CD4-positive, CD25-positive, alpha-beta regulatory T cell (primary cell): ENCODE results near the gene PRKD1. TPM values are rescaled to one million over a fixed set of nuclear protein-coding genes. Genes with fewer than 3 reads are reported as not detected.

ENCODE experiments used
- ATAC-seq, 2 donors: fragments of 150-1000 bp; cut with Tn5 transposase; one replicate each; pipeline ENCODE4 v1.10.0; 2021; ENCODE audit warnings: low read depth in 2 of 2, moderate number of reproducible peaks in 2 of 2, moderate library complexity in 1 of 2
- DNase-seq, 3 donors: peaks; one replicate each; pipeline versions ENCODE4 v3.0.0 to v3.0.0-alpha.2; 2012 to 2022; ENCODE audit warnings: mixed read lengths in 1 of 3
- H3K27ac ChIP-seq: one replicate; pipeline ENCODE4 v1.7.0; 2013; ENCODE audit warnings: mild to moderate bottlenecking, low read length; ENCODE audit not compliant: insufficient read depth, poor library complexity, severe bottlenecking
- H3K27me3 ChIP-seq: one replicate; pipeline ENCODE4 v1.7.0; 2013; ENCODE audit warnings: low read length; ENCODE audit not compliant: control insufficient read depth, insufficient read depth
- H3K36me3 ChIP-seq: one replicate; pipeline ENCODE4 v1.7.0; 2013; ENCODE audit warnings: mild to moderate bottlenecking, low read length, moderate library complexity; ENCODE audit not compliant: control insufficient read depth, insufficient read depth
- H3K4me1 ChIP-seq: 2 replicates; pipeline ENCODE4 v1.7.0; 2013; ENCODE audit warnings: mild to moderate bottlenecking, low read length; ENCODE audit not compliant: insufficient read depth, control insufficient read depth, poor library complexity, severe bottlenecking
- H3K4me3 ChIP-seq: one replicate; pipeline ENCODE4 v1.7.0; 2013; ENCODE audit warnings: low read depth, mild to moderate bottlenecking, low read length, moderate library complexity
- H3K9me3 ChIP-seq, 2 experiments: 1 replicate in 1 of 2; 2 replicates in 1 of 2; pipeline ENCODE4 v1.7.0; 2013; ENCODE audit warnings: low read length in 2 of 2, mild to moderate bottlenecking in 1 of 2, moderate library complexity in 1 of 2; ENCODE audit not compliant: control insufficient read depth in 2 of 2
- H3K27ac Mint-ChIP-seq, 3 donors: one replicate each; pipeline ENCODE4 v1.8.0; 2020 to 2022; ENCODE audit warnings: mild to moderate bottlenecking in 3 of 3, mixed read lengths in 3 of 3, moderate library complexity in 2 of 3
- H3K27me3 Mint-ChIP-seq: one replicate; pipeline ENCODE4 v1.8.0; 2022; ENCODE audit warnings: mild to moderate bottlenecking, mixed read lengths
- H3K36me3 Mint-ChIP-seq: one replicate; pipeline ENCODE4 v1.8.0; 2020; ENCODE audit warnings: mixed read lengths
- H3K4me1 Mint-ChIP-seq, 4 donors: one replicate each; pipeline ENCODE4 v1.8.0; 2020 to 2022; ENCODE audit warnings: mixed read lengths in 4 of 4, mild to moderate bottlenecking in 1 of 4
- H3K4me3 Mint-ChIP-seq, 4 donors: one replicate each; pipeline ENCODE4 v1.8.0; 2020 to 2022; ENCODE audit warnings: mild to moderate bottlenecking in 4 of 4, mixed read lengths in 4 of 4, moderate library complexity in 3 of 4
- H3K9me3 Mint-ChIP-seq, 7 donors: one replicate each; pipeline ENCODE4 v1.8.0; 2020 to 2022; ENCODE audit warnings: mixed read lengths in 7 of 7, mild to moderate bottlenecking in 3 of 7, moderate library complexity in 2 of 7
- polyA plus RNA-seq, 4 donors: library from polyadenylated mRNA; unstranded; fragments of 300-500 nt; fragmentation: Illumina TruSeq; gene quantifications; one replicate each; pipeline ENCODE4 v1.2.3, GENCODE V29; 2021
- total RNA-seq: library from RNA; stranded (reverse); gene quantifications from one replicate; pipeline ENCODE4 v1.2.3, GENCODE V29; 2022

PRKD1 gene
- total and polyA plus RNA-seq, 5 donors from 2014 or later, result not detected

DNA sequence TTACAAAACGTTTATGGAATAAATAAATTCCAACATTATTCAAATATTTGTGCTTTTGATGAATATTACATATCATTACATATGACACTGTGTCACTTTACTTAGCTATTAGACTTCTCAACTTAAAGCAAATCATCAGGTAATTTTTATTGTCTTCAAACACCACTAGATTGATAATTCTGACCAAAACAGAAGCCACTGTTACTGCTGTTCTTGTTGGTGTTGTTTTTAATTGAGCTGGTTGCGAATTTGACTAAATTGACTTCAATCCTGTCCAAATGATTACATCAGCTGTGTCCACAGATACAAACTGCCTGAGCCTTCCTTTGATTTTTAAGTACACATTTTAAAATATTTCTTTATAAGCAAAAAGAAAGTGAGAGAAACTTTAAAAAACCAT is 29.2 kb downstream of the PRKD1 start:
- H3K9me3 Mint-ChIP-seq, result peaks cover 0 to 8% (median 2%) of the 10 kb centered on the region in 7 donors
- H3K36me3 Mint-ChIP-seq, result no peaks in the 10 kb centered on the region
- H3K27ac ChIP-seq, result no peak overlapping the region
- no peak overlapping the region for H3K27ac Mint-ChIP-seq
- no peak for ATAC-seq
- H3K27me3 Mint-ChIP-seq, result no peaks in the 10 kb centered on the region
- peaks cover 0 to 3% of the 10 kb centered on the region in 2 experiments for H3K9me3 ChIP-seq
- H3K4me3 Mint-ChIP-seq, result no peak overlapping the region
- no peaks in the 10 kb centered on the region for H3K36me3 ChIP-seq
- H3K4me1 ChIP-seq, result no peaks in the 10 kb centered on the region
- no peaks in the 10 kb centered on the region for H3K4me1 Mint-ChIP-seq
- H3K27me3 ChIP-seq, result no peaks in the 10 kb centered on the region
- H3K4me3 ChIP-seq, result no peak overlapping the region
- no peak for DNase-seq

DNA sequence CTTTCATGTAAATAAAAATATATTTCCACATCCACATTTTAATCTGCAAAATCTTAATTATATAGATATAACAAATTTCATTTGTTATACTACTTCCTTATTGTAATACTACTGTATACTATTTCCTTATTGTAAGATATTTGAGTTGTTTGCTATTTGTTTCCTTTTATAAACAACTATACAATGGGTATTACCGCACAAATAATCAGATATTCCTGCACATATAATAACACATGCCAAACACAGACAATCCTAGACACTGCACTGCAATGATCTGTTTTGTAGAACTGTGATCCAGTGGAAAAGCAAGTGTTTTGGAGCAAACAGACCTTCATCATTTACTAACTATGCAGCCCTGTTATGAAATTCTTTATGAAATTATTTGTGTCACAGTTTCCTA is 30.5 kb downstream of the PRKD1 start:
- no peak for ATAC-seq
- no peak overlapping the region for H3K4me3 Mint-ChIP-seq
- H3K27me3 Mint-ChIP-seq, result no peaks in the 10 kb centered on the region

DNA sequence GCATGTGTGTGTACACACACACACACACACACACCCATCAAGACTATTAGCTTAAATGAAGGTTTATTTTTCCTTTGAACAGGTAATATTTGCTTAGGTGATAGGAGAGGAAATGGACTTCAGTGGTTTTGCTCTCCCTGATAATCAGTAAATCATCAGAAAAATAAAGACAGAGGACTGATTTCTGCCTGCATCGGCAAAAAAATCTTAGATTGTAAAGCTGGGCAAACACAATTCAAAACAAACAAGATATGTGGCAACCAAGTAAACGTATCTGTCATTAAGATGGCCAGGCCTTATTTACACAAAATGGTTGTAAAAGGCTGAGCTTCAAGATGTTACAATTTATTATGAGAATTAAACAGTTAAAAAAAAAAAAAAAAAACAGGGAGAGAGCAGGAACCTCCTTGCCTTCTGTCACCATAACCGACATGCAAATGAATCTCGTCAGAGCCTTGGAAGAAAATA is 31.3 kb downstream of the PRKD1 start:
- H3K27me3 ChIP-seq, result no peaks in the 10 kb centered on the region
- no peak overlapping the region for H3K27ac ChIP-seq
- H3K9me3 Mint-ChIP-seq, result peaks cover 0 to 16% (median 2%) of the 10 kb centered on the region in 7 donors
- peaks cover 0 to 3% of the 10 kb centered on the region in 2 experiments for H3K9me3 ChIP-seq
- H3K36me3 ChIP-seq, result no peaks in the 10 kb centered on the region
- no peaks in the 10 kb centered on the region for H3K27me3 Mint-ChIP-seq
- H3K4me1 ChIP-seq, result no peaks in the 10 kb centered on the region
- H3K4me3 Mint-ChIP-seq, result no peak overlapping the region
- H3K36me3 Mint-ChIP-seq, result no peaks in the 10 kb centered on the region
- ATAC-seq, result no peak
- no peak overlapping the region for H3K4me3 ChIP-seq
- H3K4me1 Mint-ChIP-seq, result no peaks in the 10 kb centered on the region
- no peak overlapping the region for H3K27ac Mint-ChIP-seq
- DNase-seq, result no peak

More for the DNA sequence above, 30.5 kb downstream of the PRKD1 start:
- Histone ChIP-seq H3K4me1 (no peaks in the 10 kb centered on the region), H3K36me3 (no peaks in the 10 kb centered on the region), H3K27ac (no peak overlapping the region), H3K9me3 (peaks cover 0 to 3% of the 10 kb centered on the region in 2 experiments), H3K27me3 (no peaks in the 10 kb centered on the region), H3K4me3 (no peak overlapping the region)
- Mint-ChIP-seq H3K4me1 (no peaks in the 10 kb centered on the region), H3K27ac (no peak overlapping the region), H3K36me3 (no peaks in the 10 kb centered on the region), H3K9me3 (peaks cover 0 to 13% (median 2%) of the 10 kb centered on the region in 7 donors)
- DNase-seq, result no peak

DNA sequence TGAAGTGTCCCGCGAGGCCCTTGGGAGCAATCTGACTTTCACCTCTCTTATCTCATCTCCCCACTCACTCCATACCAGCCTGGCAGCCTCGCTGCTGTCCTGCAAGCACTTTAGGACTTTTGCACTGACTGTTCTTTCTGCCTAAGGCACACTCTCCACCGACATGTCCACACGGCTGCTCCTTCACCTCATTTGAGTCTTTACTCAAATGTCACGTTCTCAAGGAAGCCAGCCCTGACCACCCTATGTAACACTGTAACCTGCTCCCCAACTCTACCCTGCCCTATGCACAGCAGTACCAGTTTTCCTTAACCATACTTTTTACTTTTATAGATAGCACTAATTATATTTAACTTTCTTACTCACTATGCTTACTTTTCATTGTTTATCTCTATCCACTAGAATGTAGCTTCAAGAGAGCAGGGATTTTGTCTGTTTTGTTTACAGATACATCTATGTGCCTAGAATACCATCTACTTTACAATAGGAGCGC is 32.0 kb downstream of the PRKD1 start:
- H3K4me3 Mint-ChIP-seq, result no peak overlapping the region
- no peaks in the 10 kb centered on the region for H3K36me3 Mint-ChIP-seq
- H3K4me1 Mint-ChIP-seq, result no peaks in the 10 kb centered on the region
- Histone ChIP-seq H3K4me1 (no peaks in the 10 kb centered on the region), H3K9me3 (no peaks in the 10 kb centered on the region), H3K4me3 (no peak overlapping the region), H3K27me3 (no peaks in the 10 kb centered on the region), H3K27ac (no peak overlapping the region), H3K36me3 (no peaks in the 10 kb centered on the region)
- H3K27me3 Mint-ChIP-seq, result no peaks in the 10 kb centered on the region
- peaks cover 0 to 21% (median 2%) of the 10 kb centered on the region in 7 donors for H3K9me3 Mint-ChIP-seq
- H3K27ac Mint-ChIP-seq, result no peak overlapping the region
- ATAC-seq, result no peak
- no peak for DNase-seq

DNA sequence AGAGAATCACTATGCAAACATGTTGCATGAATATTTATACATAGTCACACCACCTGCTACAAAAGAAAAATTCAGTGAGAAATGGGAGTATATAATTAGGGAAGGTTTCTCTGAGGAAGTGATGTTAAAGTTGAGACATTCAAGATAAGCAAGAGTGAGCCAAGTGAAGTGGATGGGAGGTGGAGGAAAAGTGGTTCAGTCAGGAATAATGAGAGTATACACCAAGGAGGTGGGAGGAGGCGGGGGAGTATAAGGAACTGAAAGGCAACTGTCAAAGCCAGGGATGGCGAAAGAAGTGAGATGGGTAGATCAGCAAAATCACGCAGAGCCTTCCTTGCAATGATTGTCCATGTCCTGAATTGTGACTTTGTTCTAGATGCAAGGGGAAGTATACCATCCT is 33.7 kb downstream of the PRKD1 start:
- peak overlapping the region in 1 of 3 donors; percentile 3 for H3K27ac Mint-ChIP-seq
- H3K36me3 Mint-ChIP-seq, result no peaks in the 10 kb centered on the region
- H3K4me1 Mint-ChIP-seq, result no peaks in the 10 kb centered on the region
- Histone ChIP-seq H3K36me3 (no peaks in the 10 kb centered on the region), H3K9me3 (no peaks in the 10 kb centered on the region), H3K4me1 (no peaks in the 10 kb centered on the region), H3K4me3 (no peak overlapping the region), H3K27ac (no peak overlapping the region), H3K27me3 (no peaks in the 10 kb centered on the region)
- DNase-seq (no peak), ATAC-seq (no peak)
- no peaks in the 10 kb centered on the region for H3K27me3 Mint-ChIP-seq
- H3K4me3 Mint-ChIP-seq, result no peak overlapping the region
- peaks cover 0 to 21% (median 0%) of the 10 kb centered on the region in 7 donors for H3K9me3 Mint-ChIP-seq

DNA sequence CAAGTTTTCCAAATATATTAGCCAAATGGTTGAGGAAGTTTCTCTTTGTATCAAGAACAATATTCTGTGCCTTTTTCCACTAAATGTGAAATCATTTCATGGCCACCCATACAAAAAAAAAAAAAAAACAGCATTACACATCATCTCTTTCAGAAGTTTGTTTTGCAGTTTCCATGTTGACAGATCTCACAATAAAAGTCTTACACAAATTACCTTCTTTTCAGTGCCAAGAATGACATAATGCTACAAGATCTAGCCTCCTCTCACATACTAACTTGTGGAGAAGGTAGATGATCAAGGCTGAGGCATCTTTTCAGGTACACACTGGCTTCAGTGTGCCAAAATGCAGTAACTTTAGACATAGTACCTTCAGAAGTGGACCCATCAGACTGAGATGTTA is 35.3 kb downstream of the PRKD1 start:
- DNase-seq, result no peak
- H3K27me3 Mint-ChIP-seq, result no peaks in the 10 kb centered on the region
- Histone ChIP-seq H3K36me3 (no peaks in the 10 kb centered on the region), H3K4me1 (no peaks in the 10 kb centered on the region), H3K27me3 (no peaks in the 10 kb centered on the region), H3K9me3 (no peaks in the 10 kb centered on the region), H3K27ac (no peak overlapping the region), H3K4me3 (no peak overlapping the region)
- H3K9me3 Mint-ChIP-seq, result peaks cover 0 to 21% (median 2%) of the 10 kb centered on the region in 7 donors
- H3K4me3 Mint-ChIP-seq, result no peak overlapping the region
- no peak for ATAC-seq
- H3K36me3 Mint-ChIP-seq, result no peaks in the 10 kb centered on the region
- no peaks in the 10 kb centered on the region for H3K4me1 Mint-ChIP-seq
- H3K27ac Mint-ChIP-seq, result no peak overlapping the region

DNA sequence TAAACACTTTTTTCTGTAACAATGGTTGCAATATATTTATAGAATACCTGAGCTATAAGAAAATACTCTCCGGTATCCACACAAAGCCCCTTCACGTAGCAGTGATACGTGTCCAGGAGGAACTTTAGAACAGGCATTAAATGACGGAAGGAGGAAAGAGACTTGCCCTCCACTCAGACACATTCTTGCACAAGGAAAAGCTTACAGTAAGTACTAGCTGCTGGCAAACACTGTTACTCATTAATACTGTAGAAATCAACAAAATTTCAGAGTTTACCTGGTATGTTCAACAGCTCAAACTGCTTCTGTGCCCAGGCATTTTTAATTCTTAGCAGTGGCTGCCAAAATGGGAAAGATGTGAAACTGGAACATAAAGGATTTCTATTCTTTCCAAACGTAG is 41.7 kb downstream of the PRKD1 start:
- no peak overlapping the region for H3K4me3 ChIP-seq
- H3K9me3 Mint-ChIP-seq, result peaks cover 3 to 19% (median 8%) of the 10 kb centered on the region in 7 donors
- no peaks in the 10 kb centered on the region for H3K9me3 ChIP-seq
- no peaks in the 10 kb centered on the region for H3K27me3 ChIP-seq
- no peaks in the 10 kb centered on the region for H3K27me3 Mint-ChIP-seq
- no peak overlapping the region for H3K27ac Mint-ChIP-seq
- H3K27ac ChIP-seq, result no peak overlapping the region
- H3K36me3 Mint-ChIP-seq, result no peaks in the 10 kb centered on the region
- no peaks in the 10 kb centered on the region for H3K36me3 ChIP-seq
- H3K4me3 Mint-ChIP-seq, result no peak overlapping the region
- ATAC-seq (no peak), DNase-seq (no peak)
- no peaks in the 10 kb centered on the region for H3K4me1 ChIP-seq
- peaks cover 0 to 4% (median 0%) of the 10 kb centered on the region in 4 donors for H3K4me1 Mint-ChIP-seq

DNA sequence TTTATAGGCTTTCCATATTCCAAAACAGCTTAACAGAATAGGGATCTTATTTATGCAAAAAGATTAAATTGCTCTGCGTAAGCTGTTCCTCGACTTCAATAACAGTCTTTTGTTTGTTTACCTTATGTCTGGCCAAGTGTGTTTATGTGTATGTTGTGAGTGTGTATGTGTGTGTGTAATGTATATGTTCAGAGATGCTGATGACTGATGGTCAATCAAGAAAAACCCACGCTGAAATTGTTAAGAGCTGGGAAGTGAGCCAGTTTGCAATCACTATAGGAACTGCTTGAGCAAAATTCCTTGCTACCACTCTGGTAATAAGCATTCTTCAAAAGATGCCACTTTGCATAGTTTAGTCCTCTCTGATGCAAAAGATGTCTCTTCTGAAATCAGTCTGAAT is 59.6 kb downstream of the PRKD1 start:
- Mint-ChIP-seq H3K4me1 (no peaks in the 10 kb centered on the region), H3K27ac (no peak overlapping the region), H3K36me3 (no peaks in the 10 kb centered on the region), H3K4me3 (no peak overlapping the region), H3K9me3 (peaks cover 0 to 3% (median 1%) of the 10 kb centered on the region in 7 donors), H3K27me3 (no peaks in the 10 kb centered on the region)
- ATAC-seq, result no peak
- no peak for DNase-seq
- Histone ChIP-seq H3K36me3 (no peaks in the 10 kb centered on the region), H3K4me1 (no peaks in the 10 kb centered on the region), H3K9me3 (no peaks in the 10 kb centered on the region), H3K27me3 (no peaks in the 10 kb centered on the region), H3K27ac (no peak overlapping the region), H3K4me3 (no peak overlapping the region)
